ENCODE measurements around the gene KIF4A. TPM values are rescaled to one million over a fixed set of nuclear protein-coding genes. Genes with fewer than 3 reads are reported as not detected.

Gene KIF4A
- total and polyA plus RNA-seq, 4 donors = 0.33 to 2.4 (median 0.64) TPM

DNA sequence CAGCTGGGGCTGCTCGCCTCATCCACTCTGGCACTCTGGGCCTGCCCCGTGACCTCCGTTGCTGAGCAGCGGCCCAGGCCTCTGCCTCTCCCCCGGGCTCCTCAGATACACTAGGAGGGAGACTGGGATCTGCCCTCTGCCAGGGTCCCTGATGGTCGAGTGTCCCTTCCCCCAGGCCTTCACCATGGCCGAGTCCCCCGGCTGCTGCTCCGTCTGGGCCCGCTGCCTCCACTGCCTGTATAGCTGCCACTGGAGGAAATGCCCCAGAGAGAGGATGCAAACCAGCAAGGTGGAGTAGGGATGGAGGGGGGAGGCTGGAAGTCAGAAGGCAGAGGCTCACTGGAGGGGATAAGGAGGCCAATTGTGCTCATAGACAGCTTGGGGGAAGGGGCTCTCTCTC lies 134.9 kb downstream of the KIF4A start:
- no peak overlapping the region for H3K4me3 ChIP-seq
- no peaks in the 10 kb centered on the region for H3K27me3 ChIP-seq (ENCODE audit: control insufficient read depth in 3 of 3, insufficient read depth in 3 of 3, low read length in 2 of 3)
- peaks cover 0 to 3% (median 0%) of the 10 kb centered on the region in 4 donors for H3K9me3 ChIP-seq (ENCODE audit: control insufficient read depth in 4 of 4, insufficient read depth in 3 of 4, low read length in 3 of 4)
- TF ChIP-seq, protein P1, sequence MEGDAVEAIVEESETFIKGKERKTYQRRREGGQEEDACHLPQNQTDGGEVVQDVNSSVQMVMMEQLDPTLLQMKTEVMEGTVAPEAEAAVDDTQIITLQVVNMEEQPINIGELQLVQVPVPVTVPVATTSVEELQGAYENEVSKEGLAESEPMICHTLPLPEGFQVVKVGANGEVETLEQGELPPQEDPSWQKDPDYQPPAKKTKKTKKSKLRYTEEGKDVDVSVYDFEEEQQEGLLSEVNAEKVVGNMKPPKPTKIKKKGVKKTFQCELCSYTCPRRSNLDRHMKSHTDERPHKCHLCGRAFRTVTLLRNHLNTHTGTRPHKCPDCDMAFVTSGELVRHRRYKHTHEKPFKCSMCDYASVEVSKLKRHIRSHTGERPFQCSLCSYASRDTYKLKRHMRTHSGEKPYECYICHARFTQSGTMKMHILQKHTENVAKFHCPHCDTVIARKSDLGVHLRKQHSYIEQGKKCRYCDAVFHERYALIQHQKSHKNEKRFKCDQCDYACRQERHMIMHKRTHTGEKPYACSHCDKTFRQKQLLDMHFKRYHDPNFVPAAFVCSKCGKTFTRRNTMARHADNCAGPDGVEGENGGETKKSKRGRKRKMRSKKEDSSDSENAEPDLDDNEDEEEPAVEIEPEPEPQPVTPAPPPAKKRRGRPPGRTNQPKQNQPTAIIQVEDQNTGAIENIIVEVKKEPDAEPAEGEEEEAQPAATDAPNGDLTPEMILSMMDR (IDR thresholded peaks at IDR 0.05; ENCODE audit: control extremely low read depth, extremely low read depth) = no peak
- H3K4me1 ChIP-seq (ENCODE audit: control insufficient read depth in 5 of 5, insufficient read depth in 5 of 5, low read length in 5 of 5) = no peaks in the 10 kb centered on the region
- DNase-seq (no peak), ATAC-seq (ENCODE audit: insufficient read depth, low FRiP score) (no peak)
- H3K36me3 ChIP-seq (ENCODE audit: control insufficient read depth in 4 of 4, insufficient read depth in 4 of 4, low read length in 4 of 4) = no peaks in the 10 kb centered on the region
- H3K27ac ChIP-seq (ENCODE audit: low read depth in 1 of 2, low read length in 1 of 2) = no peak overlapping the region
- WGBS, 2 donors = 83 to 99% methylated on average over 8 to 10 of the region's 10 CpGs
- H3K9ac ChIP-seq (ENCODE audit: insufficient read depth in 1 of 2, low read length in 2 of 2) = no peak overlapping the region

DNA sequence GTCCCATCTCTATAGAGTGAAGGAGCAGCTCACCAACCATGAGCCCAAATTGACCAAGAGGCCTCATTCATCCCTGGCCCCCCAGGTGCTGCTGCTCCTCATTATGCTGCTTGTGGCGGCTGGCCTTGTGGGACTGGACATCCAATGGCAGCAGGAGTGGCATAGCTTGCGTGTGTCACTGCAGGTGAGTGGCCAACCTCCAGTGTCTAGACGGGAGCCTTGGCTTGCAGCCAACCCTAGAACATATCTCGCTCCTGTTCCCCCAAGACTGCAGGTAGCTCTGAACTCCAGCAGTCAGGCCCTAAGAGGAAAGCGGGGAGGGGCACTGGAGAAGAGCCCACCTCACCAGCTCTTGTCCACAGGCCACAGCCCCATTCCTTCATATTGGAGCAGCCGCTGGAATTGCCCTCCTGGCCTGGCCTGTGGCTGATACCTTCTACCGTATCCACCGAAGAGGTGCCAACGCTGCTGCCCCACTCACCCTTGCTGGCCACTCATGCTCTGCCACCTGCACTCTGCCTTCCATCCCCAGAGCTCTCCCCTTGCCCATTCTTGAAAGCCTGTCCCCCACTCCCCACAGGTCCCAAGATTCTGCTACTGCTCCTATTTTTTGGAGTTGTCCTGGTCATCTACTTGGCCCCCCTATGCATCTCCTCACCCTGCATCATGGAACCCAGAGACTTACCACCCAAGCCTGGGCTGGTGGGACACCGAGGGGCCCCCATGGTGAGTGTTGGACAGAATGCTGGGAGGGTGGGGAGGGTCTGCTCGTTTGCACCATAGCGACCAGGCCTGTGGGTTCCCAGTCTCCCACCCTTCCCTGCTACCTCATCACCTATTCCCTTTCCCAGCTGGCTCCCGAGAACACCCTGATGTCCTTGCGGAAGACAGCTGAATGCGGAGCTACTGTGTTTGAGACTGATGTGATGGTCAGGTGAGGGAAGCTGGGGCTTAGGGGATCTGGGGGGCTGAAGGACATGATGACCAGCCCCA lies 136.7 kb downstream of the KIF4A start:
- WGBS, 2 donors = 80 to 94% methylated on average over 11 to 15 of the region's 15 CpGs
- H3K4me1 ChIP-seq (ENCODE audit: control insufficient read depth in 5 of 5, insufficient read depth in 5 of 5, low read length in 5 of 5) = no peaks in the 10 kb centered on the region

DNA sequence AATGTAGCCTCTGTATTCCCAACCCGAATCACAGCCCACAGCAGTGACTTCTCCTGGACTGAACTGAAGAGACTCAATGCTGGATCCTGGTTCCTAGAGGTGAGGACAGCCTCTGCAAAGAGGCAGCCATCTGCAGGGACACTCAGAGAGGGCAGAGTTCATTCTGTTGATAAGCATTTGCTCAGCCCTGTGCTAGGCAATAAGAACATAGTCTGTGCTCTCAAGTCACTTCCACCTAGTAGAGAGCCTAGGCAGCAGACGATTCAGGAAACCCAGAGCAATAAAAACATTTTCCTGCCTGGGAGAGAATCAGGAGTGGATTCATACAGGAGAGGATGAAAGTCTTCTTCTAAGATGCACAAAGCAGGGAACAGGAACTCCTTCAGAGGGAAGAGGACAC lies 137.5 kb downstream of the KIF4A start:
- no peaks in the 10 kb centered on the region for H3K27me3 ChIP-seq (ENCODE audit: control insufficient read depth in 3 of 3, insufficient read depth in 3 of 3, low read length in 2 of 3)
- H3K36me3 ChIP-seq (ENCODE audit: control insufficient read depth in 4 of 4, insufficient read depth in 4 of 4, low read length in 4 of 4) = no peaks in the 10 kb centered on the region
- no peaks in the 10 kb centered on the region for H3K4me1 ChIP-seq (ENCODE audit: control insufficient read depth in 5 of 5, insufficient read depth in 5 of 5, low read length in 5 of 5)
- H3K9ac ChIP-seq (ENCODE audit: insufficient read depth in 1 of 2, low read length in 2 of 2) = no peak overlapping the region
- no peak overlapping the region for H3K27ac ChIP-seq (ENCODE audit: low read depth in 1 of 2, low read length in 1 of 2)
- no peak for DNase-seq
- H3K9me3 ChIP-seq (ENCODE audit: control insufficient read depth in 4 of 4, insufficient read depth in 3 of 4, low read length in 3 of 4) = no peaks in the 10 kb centered on the region
- TF ChIP-seq, protein P1 (IDR thresholded peaks at IDR 0.05; ENCODE audit: control extremely low read depth, extremely low read depth) = no peak
- no peak for ATAC-seq (ENCODE audit: insufficient read depth, low FRiP score)
- H3K4me3 ChIP-seq = no peak overlapping the region
- WGBS, 2 donors = 55 to 65% methylated on average over 2 of the region's 2 CpGs

More for the DNA sequence above, 136.7 kb downstream of the KIF4A start:
- no peak overlapping the region for H3K27ac ChIP-seq (ENCODE audit: low read depth in 1 of 2, low read length in 1 of 2)
- H3K9me3 ChIP-seq (ENCODE audit: control insufficient read depth in 4 of 4, insufficient read depth in 3 of 4, low read length in 3 of 4) = no peaks in the 10 kb centered on the region
- no peak overlapping the region for H3K9ac ChIP-seq (ENCODE audit: insufficient read depth in 1 of 2, low read length in 2 of 2)
- H3K27me3 ChIP-seq (ENCODE audit: control insufficient read depth in 3 of 3, insufficient read depth in 3 of 3, low read length in 2 of 3) = no peaks in the 10 kb centered on the region
- H3K4me3 ChIP-seq = no peak overlapping the region
- DNase-seq = no peak
- ATAC-seq (ENCODE audit: insufficient read depth, low FRiP score) = no peak
- H3K36me3 ChIP-seq (ENCODE audit: control insufficient read depth in 4 of 4, insufficient read depth in 4 of 4, low read length in 4 of 4) = no peaks in the 10 kb centered on the region
- TF ChIP-seq, protein P1 (IDR thresholded peaks at IDR 0.05; ENCODE audit: control extremely low read depth, extremely low read depth) = no peak

Measured in lung (tissue), 12 donors.